ENCODE measurements around the gene MED12L.

Gene MED12L

GRCh38 chr3:151182349-151183079 lies 97.0 kb downstream of the MED12L start:
- DNase-seq: peak in 1 of 2 donors; percentile 40

- peak; percentile 36 to 78 for DNase-seq
These were observed 97.8 kb downstream of the MED12L start for GRCh38 chr3:151183265-151183671.

GRCh38 chr3:151191095-151191494 lies 105.6 kb downstream of the MED12L start:
- no peak for DNase-seq

GRCh38 chr3:151192545-151192944 lies 107.1 kb downstream of the MED12L start:
- DNase-seq: no peak

- DNase-seq: no peak
These were observed 110.4 kb downstream of the MED12L start for GRCh38 chr3:151195826-151196225.

GRCh38 chr3:151196434-151196833 lies 111.0 kb downstream of the MED12L start:
- DNase-seq: no peak

- DNase-seq: no peak
These were observed 111.8 kb downstream of the MED12L start for GRCh38 chr3:151197228-151197627.

GRCh38 chr3:151197981-151198767 lies 112.7 kb downstream of the MED12L start:
- no peak for DNase-seq

- no peak for DNase-seq
These were observed 113.4 kb downstream of the MED12L start for GRCh38 chr3:151198849-151199248.

- DNase-seq: no peak
These were observed 114.3 kb downstream of the MED12L start for GRCh38 chr3:151199554-151200438.

- no peak for DNase-seq
These were observed 115.1 kb downstream of the MED12L start for GRCh38 chr3:151200586-151200985.

- no peak for DNase-seq
These were observed 115.7 kb downstream of the MED12L start for GRCh38 chr3:151201051-151201730.

- DNase-seq: no peak
These were observed 117.6 kb downstream of the MED12L start, which contains the start of gene GPR171 for GRCh38 chr3:151203051-151203420. GPR171 (minus strand) TSS chr3:151203216; CDS start chr3:151199386, 3,830 bp downstream.

- no peak for DNase-seq
These were observed 119.3 kb downstream of the MED12L start for GRCh38 chr3:151204530-151205402.

- no peak for DNase-seq
These were observed 120.0 kb downstream of the MED12L start for GRCh38 chr3:151205482-151205881.

- no peak for DNase-seq
These were observed 120.7 kb downstream of the MED12L start for GRCh38 chr3:151206201-151206600.

- no peak for DNase-seq
These were observed 124.2 kb downstream of the MED12L start for GRCh38 chr3:151209654-151210053.

GRCh38 chr3:151210676-151211381 lies 125.4 kb downstream of the MED12L start:
- DNase-seq: peak; percentile 31 to 51

GRCh38 chr3:151213151-151213550 lies 127.7 kb downstream of the MED12L start:
- DNase-seq: peak in 1 of 2 donors; percentile 18

- no peak for DNase-seq
These were observed 128.4 kb downstream of the MED12L start for GRCh38 chr3:151213881-151214280.

GRCh38 chr3:151214459-151214858 lies 129.0 kb downstream of the MED12L start:
- DNase-seq: no peak

Measured in inflammatory macrophage treated with lipopolysaccharide for 1 hour (primary cell).